ENCODE results near the gene SLC36A4. TPM values are rescaled to one million over a fixed set of nuclear protein-coding genes. Genes with fewer than 3 reads are reported as not detected.
"Not testable (repeated sequence)": the region's sequence is repeated elsewhere in the genome, so short reads cannot be mapped to it uniquely, and the experiment has no call there.

The SLC36A4 gene
- total RNA-seq, 1 donor from 2014 or later: 10.4 TPM

DNA sequence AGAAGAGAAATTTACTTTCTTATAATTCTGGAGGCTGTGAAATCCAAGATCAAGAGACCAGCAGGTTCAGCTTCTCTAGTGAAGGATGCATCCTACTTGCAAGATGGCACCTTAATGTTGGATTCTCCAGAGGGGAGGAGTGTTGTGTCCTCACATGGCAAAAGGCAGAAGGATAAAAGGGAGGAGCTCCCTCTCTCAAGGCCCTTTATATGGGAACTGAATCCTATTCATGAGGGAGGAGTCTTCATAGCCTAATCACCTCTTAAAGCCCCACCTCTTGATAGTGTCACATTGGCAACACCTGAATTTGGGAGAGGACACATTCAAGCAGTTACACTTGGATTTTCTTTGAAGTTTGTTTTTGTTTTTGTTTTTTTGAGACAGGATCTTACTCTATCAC, 79.5 kb downstream of the SLC36A4 start:
- no peak for DNase-seq

DNA sequence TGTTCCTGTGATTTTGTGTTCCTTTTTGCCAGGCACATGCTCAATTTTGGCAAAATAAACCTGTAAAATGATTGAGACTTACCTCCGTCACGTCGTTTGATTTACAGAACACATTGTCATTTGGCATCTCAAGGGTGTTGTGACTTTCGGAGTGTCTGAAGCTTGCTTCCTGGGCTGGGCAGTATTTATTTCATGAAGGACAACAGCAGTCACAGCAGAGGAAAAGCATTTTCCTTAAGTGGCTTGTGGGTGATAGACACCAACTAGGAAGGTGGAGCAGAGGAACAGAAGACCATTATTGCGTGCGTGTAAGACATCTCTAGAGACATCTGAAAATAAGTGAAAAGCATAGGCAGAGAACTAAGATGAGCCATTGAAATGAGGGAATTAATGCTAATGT, 80.2 kb downstream of the SLC36A4 start:
- no peak for DNase-seq

DNA sequence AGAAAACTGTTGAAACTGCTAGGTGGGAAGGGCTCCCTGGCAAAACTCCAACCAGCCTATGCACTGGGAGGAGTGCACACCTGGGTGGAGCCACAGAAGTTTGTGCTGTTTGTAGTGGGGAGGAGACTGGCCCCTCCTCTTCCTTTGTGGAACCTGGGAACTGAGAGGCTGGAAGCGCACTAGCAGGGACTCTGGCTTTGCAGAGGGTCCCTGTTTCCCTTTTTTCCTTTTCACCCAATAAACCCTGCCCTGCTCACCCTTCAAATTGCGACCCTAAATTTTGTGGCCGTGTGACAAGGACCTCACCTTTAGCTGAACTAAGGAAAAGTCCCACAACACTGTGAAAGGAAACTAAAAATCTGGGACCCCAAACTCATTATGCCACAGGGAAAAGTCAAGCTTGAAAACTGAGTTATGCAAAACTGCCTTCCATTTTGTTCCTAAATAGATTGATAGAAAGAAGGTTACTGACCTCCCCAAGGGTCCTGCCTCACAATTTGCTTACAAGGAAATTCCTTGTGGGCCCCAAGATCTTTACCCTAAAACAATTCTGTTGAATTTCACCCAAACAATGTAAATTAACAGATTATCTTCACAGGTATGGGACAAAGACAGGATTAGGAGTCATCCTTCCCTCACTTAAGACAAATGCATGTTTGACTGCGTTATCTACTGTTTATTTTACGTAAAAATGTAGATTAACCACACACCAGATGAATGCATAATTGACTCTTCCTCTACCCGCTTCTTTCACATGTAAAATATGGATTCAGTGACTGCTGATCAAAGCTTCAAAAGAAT, 81.0 kb downstream of the SLC36A4 start:
- DNase-seq: no peak

DNA sequence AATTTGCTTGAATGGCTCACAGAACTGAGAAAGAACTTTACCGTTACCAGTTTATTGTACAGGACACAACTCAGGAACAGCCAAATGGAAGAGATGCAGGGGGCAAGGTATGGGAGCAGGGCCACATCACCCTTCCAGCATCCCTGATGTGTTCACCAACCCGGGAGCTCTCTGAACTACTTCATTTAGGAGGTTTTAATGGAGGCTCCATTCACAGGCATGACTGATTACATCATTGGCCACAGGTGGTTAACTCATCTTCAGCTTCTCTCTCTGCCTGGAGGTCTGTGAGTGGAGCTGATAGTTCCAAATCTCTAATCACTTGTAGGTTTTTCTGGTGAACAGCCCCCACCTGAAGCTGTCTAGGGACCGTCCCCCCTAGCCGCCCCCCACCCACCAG, 83.5 kb downstream of the SLC36A4 start:
- DNase-seq: no peak

DNA sequence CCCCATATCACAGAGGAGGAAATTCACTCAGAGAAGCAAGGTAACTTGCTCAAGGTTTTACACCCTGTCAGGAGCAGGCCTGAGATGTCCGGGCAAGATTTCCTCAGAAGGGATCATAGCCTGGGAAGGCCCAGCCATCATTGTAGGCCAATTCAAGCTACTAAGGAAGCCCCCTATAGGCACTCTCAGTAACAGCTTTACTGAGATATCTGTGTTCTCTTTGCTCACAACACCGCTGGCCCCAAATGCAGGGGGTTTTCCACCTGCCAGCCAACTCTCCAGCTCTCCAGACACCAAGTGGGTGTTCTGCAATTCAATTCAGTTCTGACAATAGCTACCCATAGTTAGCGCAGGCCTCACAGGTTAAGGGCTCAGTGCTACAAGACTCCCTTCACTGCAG, 84.0 kb downstream of the SLC36A4 start:
- no peak for DNase-seq

DNA sequence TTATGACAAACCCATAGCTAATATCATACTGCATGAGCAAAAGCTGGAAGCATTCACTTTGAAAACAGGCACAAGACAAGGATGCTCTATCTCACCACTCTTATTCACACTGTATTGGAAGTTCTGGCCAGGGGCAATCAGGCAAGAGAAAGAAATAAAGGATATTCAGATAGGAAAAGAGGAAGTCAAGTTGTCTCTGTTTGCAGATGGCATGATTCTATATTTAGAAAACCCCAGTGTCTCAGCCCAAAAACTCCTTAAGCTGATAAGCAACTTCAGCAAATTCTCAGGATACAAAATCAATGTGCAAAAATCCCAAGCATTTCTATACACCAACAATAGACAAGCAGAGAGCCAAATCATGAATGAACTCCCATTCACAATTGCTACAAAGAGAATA, 86.6 kb downstream of the SLC36A4 start:
- DNase-seq: not testable (repeated sequence)

DNA sequence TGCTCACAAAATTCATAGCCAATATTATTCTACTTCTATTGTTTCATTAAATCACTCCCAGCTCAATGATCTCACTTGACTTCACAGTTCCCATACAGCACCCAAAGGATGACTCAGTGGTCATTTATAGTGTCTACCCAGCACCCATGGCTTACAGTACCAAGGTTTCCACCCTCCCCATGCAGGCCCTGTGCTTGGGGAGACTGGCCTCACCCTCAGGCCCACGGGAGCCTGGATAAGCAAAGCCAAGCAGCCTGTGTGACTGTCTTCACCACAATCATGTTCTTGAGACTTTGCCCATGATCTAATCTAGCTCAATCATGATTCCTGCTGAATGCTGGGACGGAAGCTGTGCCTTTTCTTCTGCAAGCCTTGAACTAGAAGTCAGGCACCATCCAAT, 97.6 kb downstream of the SLC36A4 start:
- no peak for DNase-seq

DNA sequence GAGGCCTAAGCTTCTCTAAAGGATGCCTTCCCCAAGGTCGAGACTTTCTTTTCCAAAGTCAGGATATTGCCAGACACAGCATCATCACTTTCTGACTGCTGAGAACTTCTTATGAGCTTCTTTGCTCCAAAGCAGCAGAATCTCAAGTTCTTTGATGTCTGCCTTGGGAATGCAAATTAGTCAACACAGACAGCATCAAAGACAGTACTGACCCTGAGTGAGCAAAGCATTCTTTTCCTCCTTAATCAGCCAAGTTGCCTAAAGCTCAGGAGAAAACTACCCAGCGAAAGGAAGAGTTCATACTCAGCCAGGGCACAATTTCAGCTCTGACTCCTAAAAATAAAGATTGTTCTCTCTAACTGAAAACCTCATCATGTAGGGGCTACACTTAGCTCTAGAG, 98.0 kb downstream of the SLC36A4 start:
- no peak for DNase-seq

Small RNA genes within 50 kb of the gene (small RNA-seq; reads per million reads assigned to genes)
- not detected for gene AP003072.1 (ENCODE audit: low replicate concordance)

Other genes starting within 250 kb of the SLC36A4 start
- gene MTNR1B, start 228.3 kb downstream of the SLC36A4 start, total RNA-seq: not detected
- not detected for gene DEUP1, start 132.8 kb upstream of the SLC36A4 start, total RNA-seq

Measured in tongue (tissue), 3 donors.